Measurements from ENCODE around the gene DAPL1.
"Not testable (repeated sequence)": the region's sequence is repeated elsewhere in the genome, so short reads cannot be mapped to it uniquely, and the experiment has no call there.

Gene DAPL1

DNA sequence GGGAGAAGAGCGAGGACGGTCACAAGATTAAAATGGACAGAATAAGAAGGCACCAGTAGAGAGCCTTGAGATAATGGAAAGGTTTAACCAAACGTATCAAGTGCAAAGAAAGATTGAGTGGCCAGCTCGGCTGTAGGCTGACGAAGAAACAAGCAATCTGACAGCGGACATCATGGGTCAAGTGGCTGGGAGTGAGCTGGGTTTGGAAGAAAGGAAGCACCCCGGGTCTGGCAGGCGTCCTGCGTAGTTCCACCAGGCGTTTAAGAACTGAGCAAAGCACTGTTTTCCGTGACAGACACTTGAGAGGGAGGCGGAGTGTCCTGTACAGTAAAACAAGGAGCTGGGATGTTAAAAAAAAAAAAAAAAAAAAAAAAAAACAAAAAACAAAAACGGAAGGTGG, 27.1 kb downstream of the DAPL1 start:
- no peak for DNase-seq (ENCODE audit: low spot score)

GRCh38 chr2:158823486-158824237, 28.5 kb downstream of the DAPL1 start:
- DNase-seq (ENCODE audit: low spot score), result no peak

DNA sequence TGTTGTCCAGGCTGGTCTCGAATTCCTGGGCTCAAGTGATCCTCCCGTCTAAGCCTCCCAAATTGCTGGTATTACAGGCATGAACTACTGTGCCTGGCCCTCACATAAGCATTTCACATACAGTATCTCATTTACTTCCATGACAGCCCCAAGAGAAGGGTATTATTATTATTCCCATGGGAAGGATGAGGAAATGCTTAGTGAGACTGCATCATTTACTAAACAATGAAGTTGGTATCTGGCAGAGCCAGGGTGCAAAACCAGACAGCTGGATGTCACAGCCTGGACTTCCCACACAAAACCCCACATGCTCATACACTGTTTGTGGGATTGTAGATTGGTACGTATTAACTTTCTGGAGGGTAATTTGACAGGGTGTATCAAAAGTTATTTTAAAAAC, 29.9 kb downstream of the DAPL1 start:
- DNase-seq (ENCODE audit: low spot score), result no peak

- no peak for DNase-seq (ENCODE audit: low spot score)
Observed at GRCh38 chr2:158826965-158827364, 31.8 kb downstream of the DAPL1 start.

DNA sequence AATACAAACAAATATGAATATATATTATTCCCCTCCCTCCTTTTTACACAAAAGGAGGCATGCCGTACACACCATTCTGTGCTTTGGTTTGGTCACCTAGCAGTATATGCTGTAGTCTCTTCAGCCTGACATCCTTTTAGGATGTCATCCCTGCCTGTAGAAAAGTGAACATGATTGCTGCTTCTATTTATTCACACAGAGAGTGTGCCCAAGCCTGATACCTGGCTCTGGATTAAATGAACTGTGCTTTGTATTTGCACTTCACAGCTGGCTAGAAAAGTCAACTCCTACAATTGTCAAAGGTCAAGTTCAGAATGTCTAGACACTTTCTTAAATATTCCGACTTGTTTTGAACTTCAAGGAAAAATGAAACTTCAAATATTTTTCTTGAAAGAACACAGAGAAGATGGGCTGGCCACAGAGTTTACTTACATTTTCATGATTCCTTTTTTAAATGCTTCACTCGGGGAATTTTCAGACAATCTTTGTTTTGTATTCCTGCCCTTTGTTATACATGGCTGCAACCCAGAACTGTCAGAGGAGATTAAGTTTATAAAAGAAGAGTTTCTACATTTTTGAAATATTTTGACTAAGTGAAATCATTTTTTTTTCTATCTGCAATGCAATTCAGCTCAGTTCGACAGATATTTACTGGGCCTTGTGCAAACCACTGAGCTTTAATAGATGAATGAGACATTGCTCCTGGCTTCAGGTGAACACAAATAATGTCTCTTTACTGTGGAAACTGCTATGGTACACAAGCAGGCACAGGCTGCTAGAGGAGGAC, 33.5 kb downstream of the DAPL1 start:
- DNase-seq (ENCODE audit: low spot score), result no peak

GRCh38 chr2:158829167-158829566, 34.0 kb downstream of the DAPL1 start:
- no peak for DNase-seq (ENCODE audit: low spot score)

- DNase-seq (ENCODE audit: low spot score), result no peak
Observed at GRCh38 chr2:158830201-158830600, 35.1 kb downstream of the DAPL1 start.

DNA sequence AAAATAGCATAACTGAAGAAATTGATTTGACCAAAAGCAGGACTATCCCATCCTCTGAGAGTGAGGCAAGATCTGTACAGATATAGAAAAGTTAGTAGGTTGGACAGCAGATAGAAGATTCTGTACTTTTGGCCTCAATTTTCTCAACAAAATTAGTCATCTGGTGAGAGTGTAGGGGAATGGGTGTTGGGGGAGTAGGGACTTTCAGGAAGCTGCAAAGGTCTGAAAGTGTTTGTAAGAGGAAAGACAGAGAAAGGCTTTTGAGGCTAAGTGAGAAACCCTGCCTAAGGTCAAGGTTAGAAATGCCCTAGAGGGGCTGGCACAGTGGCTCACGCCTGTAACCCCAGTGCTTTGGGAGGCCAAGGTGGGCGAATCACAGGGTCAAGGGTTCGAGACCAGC, 40.3 kb downstream of the DAPL1 start:
- DNase-seq (ENCODE audit: low spot score), result no peak

DNA sequence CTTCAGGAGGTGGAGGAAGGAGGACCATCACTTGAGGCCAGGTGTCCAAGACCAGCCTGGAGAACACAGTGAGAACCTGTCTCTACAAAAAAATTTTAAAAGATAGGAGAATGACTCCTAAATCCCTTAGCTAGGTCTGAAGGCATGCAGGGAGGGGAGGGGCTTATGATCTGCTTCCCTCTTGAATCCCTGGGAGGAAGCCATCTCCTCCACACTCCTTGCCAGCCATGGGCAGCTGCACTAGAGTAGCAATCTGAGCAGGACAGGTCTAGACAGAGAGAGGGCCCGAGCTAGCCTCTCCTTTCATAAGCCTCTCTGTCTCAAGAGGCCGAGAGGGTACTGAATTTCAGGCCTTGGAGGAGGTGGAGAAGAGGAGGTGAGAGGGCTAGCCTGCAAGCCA, 42.5 kb downstream of the DAPL1 start:
- DNase-seq (ENCODE audit: low spot score), result no peak

- DNase-seq (ENCODE audit: low spot score), result no peak
Observed at GRCh38 chr2:158841850-158842249, 46.7 kb downstream of the DAPL1 start.

DNA sequence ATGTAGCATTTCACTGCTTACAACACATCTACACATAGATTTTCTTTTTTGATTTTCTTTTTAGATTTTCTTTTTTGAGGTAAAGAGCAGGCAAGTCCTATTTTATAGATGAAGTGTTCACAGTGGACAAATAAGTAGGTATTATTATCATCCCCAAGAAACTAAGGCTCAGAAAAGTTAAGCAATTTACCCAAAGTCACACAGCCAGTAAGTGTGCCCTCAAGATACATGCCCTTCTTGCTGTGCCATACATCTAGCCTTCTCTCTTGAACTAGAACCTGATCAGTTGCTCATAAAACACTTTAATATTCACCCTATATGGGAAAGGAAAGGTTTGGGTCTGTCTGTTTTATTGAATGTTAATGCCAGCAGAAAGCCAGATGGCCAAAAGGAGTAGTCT, 50.3 kb downstream of the DAPL1 start:
- DNase-seq (ENCODE audit: low spot score), result no peak

GRCh38 chr2:158845859-158846258, 50.7 kb downstream of the DAPL1 start:
- DNase-seq (ENCODE audit: low spot score), result no peak

DNA sequence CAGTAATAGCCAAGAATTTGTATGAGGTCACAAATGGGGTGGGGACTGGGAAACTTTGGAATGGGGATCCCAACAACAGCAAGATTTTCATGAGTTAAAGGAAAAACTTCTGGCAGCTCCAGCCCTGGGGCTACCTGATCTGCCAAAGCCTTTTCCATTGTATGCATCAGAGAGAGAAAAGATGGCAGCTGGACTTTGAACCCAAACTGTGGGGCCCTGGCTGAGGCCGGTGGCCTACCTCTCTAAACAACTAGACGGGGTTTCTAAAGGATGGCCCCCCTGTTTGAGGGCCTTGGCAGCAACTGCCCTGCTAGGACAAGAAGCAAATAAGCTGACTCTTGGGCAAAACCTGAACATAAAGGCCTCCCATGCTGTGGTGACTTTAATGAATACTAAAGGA, 52.4 kb downstream of the DAPL1 start:
- DNase-seq (ENCODE audit: low spot score), result not testable (repeated sequence)

- not testable (repeated sequence) for DNase-seq (ENCODE audit: low spot score)
Observed at GRCh38 chr2:158848031-158848970, 53.2 kb downstream of the DAPL1 start.

GRCh38 chr2:158860179-158860578, 65.1 kb downstream of the DAPL1 start:
- DNase-seq (ENCODE audit: low spot score), result not testable (repeated sequence)

GRCh38 chr2:158861626-158862025, 66.5 kb downstream of the DAPL1 start:
- DNase-seq (ENCODE audit: low spot score), result not testable (repeated sequence)

GRCh38 chr2:158865469-158865868, 70.4 kb downstream of the DAPL1 start:
- DNase-seq (ENCODE audit: low spot score), result not testable (repeated sequence)

Data from hematopoietic multipotent progenitor cell treated with erythropoietin and hydrocortisone succinate and interleukin-3 and kit ligand, for 15 days (in vitro differentiated cells).